Kasumi-1 (cell line): ENCODE results near the gene TRIML2.
"Not testable (repeated sequence)": the region's sequence is repeated elsewhere in the genome, so short reads cannot be mapped to it uniquely, and the experiment has no call there.

Experiments used
- DNase-seq, 2 experiments: peaks; one replicate each; lab custom pipeline; 2025; lab: John Stamatoyannopoulos, UW

Gene TRIML2

DNA sequence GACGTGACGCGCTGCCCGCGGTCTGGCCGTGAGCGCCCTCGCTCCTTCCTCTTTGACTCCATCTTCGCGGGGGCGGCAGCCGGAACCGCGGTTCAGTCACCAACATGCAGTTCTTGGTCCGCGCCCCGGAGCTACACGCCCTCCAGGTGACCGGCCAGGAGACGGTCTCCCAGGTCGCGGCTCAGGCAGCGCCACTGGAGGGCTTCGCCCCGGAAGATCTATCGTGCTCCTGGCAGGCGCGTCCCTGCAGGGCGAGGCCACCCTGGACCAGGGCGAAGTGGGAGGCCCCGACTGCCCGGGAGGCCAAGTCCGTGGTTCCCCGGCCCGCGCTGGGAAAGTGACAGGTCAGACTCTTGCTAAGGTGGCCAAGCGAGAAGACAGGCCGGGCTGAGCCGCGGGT lies 2.9 kb downstream of the TRIML2 start:
- DNase-seq, result no peak

- DNase-seq, result no peak
These were observed 16.6 kb downstream of the TRIML2 start for GRCh38 chr4:188092824-188093223.

- DNase-seq, result no peak
These were observed 22.5 kb downstream of the TRIML2 start for GRCh38 chr4:188086858-188087257.

- no peak for DNase-seq
These were observed 26.6 kb downstream of the TRIML2 start for GRCh38 chr4:188082796-188083195.

- no peak for DNase-seq
These were observed 31.3 kb downstream of the TRIML2 start for GRCh38 chr4:188078116-188078515.

- DNase-seq, result no peak
These were observed 33.2 kb downstream of the TRIML2 start for GRCh38 chr4:188076169-188076568.

DNA sequence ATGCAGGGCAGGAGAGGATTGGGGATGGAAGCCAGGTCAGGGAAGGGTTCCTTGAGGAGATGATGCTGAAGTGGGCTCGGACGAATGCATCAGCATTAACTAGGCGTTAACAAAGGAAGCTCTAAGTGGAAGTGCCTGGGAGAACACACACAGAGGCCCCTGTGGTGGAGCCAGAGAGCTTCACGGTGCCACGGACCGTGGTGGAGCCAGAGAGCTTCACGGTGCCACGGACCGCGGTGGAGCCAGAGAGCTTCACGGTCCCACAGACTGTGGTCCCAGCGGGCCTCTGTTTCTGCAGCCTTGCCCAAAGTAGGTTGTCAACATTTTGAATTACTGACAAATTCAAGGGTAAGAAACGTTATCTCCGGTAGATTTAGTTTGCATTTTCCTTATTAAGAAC lies 48.3 kb downstream of the TRIML2 start:
- no peak for DNase-seq

GRCh38 chr4:188053302-188053701 lies 56.1 kb downstream of the TRIML2 start:
- no peak for DNase-seq

DNA sequence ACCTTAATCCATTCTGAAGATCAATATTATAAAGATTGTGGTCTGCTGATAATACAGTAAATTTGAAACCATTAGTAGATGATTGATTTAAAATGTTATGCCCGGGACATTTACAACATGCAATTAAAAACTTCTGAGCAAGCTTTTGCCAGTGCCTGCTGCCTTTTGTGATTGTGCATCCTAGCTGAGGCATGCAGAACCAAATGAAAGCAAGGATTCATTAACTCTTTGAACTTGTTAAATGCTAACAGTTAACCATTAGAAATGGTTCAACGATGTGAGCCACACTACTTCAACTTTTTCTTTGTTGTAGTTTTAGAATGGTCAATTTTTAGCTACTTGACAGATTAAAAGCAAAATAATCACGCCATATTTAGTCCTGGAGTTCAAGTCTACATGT lies 62.7 kb downstream of the TRIML2 start:
- no peak for DNase-seq

DNA sequence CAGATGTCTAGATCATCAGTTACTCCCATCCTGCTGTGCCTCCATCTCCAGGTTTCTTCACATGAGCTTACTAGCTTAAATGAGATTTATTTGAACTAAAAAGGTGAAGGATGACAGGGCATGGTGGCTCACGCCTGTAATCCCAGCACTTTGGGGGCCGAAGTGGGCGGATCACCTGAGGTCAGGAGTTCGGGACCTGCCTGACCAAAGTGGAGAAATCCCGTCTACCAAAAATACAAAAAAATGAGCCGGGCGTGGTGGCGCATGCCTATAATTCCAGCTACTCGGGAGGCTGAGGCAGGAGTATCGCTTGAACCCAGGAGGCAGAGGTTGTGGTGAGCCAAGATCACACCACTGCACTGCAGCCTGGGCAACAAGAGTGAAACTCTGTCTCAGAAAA lies 63.9 kb downstream of the TRIML2 start:
- not testable (repeated sequence) for DNase-seq

- DNase-seq, result no peak
These were observed 66.2 kb downstream of the TRIML2 start for GRCh38 chr4:188043154-188043553.

DNA sequence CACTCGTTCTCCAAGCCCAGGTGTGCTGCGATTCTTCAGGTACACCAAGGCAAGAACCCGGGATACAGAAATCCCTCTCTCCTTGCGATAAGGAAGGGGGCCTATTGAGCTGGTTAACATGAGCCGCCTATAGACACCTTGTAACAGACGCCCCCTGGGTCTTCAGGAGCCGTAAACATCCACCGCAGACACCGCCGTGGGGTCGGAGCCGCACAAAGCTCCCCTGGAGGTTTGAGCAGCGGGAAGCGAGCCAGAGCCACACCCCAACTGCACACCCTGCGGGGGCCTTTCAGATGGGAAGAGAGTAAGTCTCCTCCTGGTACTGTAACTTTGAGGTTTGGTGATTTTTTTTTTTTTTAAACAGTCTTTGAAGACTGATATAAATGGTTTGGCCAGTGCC lies 67.2 kb downstream of the TRIML2 start:
- no peak for DNase-seq

DNA sequence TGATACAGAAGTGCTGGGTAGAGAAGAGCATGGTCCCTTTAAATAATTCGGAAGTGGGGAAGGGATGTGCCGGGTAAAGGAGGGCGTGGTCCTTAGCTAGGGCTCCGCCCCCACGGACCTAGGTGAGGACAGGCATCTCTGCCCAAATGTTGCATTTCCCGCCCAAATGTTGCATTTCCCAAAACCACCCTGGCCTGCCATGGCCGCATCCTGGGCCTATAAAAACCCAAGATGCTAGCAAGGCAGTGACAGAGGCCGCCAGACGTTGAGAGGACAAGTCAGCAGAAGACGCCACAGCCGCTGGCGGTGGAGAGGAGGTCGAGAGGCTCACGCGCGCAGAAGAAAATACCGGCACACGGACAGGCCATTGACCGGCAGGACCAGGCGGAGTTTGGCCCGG lies 67.7 kb downstream of the TRIML2 start:
- no peak for DNase-seq
